Inflammatory macrophage treated with lipopolysaccharide for 4 hours (primary cell): ENCODE data around the gene TMEM50A.
A peak's percentile ranks its signal among the peaks of the same experiment; 100 is the strongest.
"Not testable (repeated sequence)": the region's sequence is repeated elsewhere in the genome, so short reads cannot be mapped to it uniquely, and the experiment has no call there.

Source experiments
- DNase-seq: peaks from one replicate; pipeline ENCODE4 v3.0.0-alpha.2; 2020

Gene TMEM50A

DNA sequence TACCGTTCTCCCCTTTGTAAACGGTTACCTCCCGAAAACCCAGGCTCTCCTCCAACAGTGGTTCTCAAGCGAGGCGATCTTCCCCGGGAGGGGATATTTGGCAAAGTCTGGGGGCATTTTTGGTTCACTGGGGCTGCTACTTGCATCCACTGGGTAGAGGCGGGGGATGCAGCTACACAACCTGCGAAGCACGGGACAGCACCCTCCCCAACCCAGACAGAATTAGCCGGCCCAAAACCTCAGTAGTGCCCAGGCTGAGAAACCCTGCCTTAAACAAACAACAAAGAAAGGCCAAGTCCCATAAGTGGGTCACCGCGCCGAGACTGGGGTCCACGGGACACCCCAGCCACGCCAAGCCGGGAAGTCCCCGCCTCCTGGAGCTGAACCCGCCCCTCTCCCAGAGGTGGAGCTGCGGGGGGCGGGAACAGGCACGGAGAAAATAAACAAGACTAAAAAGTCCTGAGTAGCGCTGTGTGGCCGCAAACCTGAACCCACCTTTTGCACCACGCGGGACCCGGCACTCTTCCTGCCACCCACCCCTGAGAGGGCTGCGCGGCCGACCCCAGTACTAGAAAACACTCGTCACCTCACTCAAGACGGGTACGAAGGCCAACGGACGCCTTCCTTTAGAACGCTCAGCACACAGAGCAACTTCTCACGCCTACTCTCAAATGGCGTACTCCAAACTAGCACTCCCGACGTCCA lies 499 bp upstream of the TMEM50A start:
- not testable (repeated sequence) for DNase-seq

DNA sequence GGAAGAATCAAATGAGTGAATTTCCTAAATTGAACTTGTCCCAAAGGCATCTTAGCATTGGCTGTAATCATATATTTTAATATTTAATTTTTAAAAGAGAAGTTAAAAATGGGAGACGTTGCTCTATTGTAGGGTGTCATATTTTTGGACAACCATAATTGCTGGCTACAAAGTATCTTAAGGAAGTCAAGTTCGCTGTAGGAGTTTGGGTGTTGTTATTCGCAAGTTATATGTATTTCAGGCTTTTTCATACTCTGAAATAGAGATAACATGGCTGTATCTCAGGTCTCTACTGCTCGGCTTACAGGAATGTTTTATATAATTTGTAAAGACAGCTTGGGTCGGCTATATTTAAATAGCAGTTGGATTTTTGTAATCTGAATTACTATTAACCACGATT lies 852 bp downstream of the TMEM50A start:
- DNase-seq: no peak

DNA sequence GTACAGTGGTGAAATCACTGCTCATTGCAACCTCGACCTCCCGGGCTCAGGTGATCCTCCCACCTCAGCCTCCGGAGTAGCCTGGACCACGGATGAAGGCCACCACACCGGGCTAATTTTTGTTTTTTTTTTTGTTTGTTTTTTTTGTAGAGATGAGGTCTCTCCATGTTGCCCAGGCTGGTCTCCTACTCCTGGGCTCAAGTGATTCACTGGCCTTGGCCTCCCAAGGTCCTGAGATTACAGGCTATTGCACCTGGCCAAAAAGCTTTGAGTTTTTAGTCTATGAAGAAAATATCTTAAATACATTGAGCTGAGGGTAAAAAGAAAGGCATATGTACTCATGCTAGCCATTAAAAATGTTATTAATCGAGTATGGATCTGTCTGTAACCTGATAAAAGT lies 3.6 kb downstream of the TMEM50A start:
- no peak for DNase-seq

DNA sequence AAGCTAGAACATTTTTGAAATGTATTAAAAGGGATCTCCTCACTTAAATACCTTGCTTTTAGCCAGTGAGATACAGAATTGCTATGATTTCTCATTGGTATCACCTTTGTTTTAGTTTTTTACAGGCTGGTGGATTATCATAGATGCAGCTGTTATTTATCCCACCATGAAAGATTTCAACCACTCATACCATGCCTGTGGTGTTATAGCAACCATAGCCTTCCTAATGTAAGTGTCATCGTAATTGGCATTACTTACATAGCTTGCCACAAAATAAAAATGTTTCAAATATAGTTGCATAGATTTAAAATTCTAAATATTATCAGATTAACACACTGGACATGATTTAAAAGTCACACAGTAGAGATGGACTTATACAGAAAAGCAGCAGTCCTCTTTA lies 4.7 kb downstream of the TMEM50A start:
- DNase-seq: no peak

DNA sequence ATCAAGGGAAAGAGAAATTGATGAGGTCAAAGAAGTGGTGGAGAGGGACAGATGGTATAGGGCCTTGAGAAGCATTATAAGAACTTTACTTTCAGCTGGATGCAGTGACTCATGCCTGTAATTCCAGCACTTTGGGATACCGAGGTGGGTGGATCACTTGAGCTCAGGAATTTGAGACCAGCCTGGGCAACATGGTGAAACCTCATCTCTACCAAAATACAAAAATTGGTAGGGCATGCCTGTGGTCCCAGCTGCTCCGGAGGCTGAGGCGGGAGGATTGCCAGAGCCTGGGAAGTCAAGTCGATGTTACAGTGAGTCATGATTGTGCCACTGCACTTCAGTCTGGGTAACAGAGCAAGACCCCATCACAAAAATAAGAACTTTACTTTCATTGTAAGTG lies 5.7 kb downstream of the TMEM50A start:
- no peak for DNase-seq

DNA sequence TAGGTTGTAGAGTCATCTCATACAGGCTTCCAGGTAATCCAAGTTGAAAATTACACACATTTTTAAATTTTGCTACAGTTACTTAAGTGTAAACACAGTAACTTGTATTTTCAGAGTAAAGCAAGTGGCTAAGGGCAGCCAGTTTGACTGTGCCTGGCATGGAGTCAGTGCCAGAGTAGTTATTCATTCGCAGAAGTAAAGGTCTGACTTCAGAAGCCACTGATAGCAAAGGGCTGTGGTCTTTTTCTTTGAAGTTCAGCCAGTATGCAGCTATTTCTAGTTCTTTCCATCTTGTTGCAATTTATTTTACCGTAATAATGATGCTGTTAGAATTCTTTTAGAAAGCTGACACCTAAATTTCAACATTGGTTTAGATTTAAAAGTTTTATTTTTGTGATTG lies 9.4 kb downstream of the TMEM50A start:
- no peak for DNase-seq

DNA sequence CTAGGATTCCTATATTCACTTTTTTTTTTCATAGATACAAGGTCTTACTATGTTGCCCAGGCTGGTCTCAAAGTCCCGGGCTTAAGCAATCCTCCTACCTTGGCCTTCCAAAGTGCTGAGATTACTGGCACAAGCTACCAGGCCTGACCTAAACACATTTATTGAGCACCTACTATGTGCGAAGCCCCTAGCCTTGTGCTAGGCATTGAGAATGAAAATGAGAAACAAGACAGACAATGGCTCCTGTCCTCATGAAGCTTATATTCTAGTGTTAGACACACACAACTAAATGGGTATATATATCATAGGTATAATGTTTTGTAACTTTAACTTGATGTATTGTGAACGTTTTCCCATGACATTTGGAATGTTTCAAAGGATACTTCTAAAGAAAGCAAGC lies 11.5 kb downstream of the TMEM50A start:
- DNase-seq: no peak

DNA sequence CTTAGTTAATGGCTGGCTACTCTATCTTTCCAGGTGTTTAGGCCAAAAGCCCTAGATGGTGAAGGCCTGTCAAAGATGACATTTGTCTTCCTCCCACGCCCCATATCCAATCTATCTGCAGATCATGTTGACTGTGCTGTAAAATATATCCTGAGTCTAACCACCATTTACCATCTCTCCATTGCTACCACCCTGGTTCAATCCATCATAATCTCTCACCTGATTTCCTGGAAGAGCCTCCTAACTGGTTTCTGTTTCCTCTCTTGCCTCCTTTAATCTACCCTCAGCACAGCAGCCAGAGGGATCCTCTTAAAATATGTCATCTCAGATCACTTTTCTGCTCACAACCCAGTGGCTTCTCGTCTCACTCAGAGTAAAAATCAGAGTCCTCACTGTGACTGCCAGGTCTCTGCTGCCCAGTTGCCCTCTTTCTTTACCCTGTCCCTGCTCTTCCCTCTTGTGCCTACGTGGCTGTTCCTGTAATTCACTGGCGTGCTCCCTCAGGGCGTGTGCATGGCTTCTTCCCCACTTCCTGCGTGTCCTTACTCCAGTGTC lies 17.8 kb downstream of the TMEM50A start:
- DNase-seq: no peak

DNA sequence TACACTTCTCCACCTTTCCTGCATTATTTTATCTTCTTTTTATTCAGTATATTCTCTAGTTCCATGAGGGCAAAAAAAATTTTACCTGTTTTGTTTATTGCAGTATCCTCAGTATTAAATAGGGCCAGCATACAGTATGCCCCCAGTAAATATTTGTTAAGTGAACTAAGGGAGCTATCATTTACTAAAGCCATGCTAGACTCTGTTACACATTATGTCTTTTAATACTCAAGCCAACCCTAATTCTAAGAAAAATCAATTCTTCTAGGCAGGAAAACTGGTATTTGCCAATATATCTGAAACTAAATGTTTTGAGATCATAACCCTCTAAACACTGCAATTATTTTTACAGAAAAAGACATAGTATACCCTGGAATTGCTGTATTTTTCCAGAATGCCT lies 18.3 kb downstream of the TMEM50A start:
- no peak for DNase-seq

DNA sequence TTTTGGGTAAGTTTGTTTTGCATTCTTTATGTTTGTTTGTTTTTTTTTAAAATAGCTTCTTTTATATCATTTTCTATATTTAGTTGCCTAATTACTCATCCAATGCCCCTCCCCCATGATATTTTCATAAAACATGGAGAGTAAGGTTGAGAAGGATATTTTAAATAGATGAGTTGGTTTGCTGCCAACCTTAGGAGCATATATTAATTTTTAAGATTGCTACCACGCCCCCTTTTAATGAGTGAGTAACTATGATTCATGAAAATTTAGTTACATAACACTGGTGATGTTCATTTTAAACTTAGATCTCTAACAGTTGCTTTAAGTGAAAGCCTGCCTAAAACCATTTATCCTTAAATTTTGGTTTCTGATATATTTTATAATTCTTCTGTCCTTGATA lies 18.7 kb downstream of the TMEM50A start:
- DNase-seq: no peak

DNA sequence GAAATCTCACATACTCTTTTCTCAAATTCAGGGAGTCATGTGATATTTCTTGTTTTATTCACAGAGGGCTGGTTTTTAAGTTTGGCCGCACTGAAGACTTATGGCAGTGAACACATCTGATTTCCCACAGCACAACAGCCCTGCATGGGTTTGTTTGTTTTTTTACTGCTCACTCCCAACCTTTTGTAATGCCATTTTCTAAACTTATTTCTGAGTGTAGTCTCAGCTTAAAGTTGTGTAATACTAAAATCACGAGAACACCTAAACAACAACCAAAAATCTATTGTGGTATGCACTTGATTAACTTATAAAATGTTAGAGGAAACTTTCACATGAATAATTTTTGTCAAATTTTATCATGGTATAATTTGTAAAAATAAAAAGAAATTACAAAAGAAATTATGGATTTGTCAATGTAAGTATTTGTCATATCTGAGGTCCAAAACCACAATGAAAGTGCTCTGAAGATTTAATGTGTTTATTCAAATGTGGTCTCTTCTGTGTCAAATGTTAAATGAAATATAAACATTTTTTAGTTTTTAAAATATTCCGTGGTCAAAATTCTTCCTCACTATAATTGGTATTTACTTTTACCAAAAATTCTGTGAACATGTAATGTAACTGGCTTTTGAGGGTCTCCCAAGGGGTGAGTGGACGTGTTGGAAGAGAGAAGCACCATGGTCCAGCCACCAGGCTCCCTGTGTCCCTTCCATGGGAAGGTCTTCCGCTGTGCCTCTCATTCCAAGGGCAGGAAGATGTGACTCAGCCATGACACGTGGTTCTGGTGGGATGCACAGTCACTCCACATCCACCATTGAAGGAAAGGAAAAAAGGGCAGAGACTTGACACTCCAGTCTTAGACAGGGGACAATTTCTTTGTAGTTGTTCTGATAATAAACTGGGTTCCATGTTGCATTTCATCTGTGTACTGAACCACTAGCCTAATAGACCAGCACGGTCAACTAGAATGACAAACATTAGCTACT lies 22.8 kb downstream of the TMEM50A start:
- DNase-seq: no peak

DNA sequence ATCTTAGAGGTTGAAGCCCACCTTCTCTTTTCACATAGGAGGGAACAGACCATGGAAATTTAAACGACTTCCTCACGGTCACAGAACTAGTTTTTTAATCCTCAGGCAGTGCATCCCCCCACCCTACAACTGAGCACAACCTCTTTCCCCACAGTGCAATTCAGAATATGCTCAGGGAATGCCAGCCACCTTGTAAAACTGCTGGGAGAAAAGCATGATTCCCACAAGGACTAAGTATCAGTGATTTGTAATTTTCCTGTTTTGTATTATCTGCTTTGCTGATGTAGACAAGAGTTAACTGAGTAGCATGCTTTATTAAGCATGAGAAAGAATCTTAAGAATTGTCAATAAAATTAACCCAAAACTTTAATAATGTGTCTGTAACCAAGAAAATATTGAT lies 23.8 kb downstream of the TMEM50A start:
- DNase-seq: no peak

DNA sequence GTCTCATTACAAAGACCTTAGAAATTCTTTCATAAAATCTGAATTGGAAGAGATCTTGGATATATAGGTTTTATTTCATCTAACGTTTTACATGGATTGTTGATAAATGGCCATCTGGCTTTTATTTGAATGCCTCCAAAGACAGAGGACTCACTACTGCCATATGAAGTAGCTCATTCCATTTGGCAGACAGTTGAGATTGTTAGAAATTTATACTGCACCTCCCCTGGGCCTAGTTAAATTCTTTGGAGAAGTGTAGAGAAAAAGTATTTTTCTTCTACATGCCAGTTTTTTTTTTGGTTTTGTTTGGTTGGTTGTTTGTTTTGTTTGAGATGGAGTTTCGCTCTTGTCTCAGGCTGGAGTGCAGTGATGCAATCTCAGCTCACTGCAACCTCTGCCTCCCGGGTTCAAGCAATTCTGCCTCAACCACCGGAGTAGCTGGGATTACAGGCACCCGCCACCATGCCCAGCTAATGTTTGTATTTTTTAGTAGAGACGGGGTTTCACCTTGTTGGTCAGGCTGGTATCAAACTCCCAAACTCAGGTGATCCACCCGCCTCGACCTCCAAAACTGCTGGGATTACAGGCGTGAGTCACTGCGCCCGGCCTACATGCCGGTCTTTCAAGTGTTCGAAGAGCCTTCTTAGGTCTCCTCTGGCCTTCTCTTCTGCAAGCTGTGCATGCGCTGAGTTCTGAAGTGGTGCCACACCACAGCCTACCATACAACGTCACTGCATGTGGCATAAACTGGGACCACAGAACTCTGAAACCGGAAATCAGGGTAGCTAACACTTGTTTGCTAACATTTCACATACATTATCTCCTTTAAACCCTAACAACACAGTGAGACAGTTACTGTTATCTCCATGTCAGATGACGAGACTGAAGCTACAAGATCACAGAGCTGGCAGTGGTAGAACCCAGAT lies 24.8 kb downstream of the TMEM50A start:
- DNase-seq: not testable (repeated sequence)

DNA sequence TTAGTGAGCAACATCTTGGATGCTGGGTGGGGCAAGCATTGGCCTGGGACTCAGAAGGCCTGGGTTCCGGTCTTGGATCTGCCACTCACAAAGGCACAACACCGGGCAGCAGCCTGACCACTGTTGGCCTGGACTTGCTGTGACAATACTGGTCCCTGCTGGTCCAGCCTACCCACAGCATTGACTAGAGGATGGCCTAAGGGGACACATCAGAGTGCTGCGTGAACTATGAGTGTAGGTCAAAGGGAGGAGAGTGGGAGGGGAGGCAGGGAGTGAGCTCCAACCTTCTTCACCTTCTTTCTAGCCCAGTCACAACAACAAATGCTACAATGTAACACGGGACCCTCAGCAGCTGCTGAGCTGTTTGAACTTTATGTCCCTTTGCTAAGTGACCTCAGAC lies 31.1 kb downstream of the TMEM50A start:
- peak; percentile 33 for DNase-seq

DNA sequence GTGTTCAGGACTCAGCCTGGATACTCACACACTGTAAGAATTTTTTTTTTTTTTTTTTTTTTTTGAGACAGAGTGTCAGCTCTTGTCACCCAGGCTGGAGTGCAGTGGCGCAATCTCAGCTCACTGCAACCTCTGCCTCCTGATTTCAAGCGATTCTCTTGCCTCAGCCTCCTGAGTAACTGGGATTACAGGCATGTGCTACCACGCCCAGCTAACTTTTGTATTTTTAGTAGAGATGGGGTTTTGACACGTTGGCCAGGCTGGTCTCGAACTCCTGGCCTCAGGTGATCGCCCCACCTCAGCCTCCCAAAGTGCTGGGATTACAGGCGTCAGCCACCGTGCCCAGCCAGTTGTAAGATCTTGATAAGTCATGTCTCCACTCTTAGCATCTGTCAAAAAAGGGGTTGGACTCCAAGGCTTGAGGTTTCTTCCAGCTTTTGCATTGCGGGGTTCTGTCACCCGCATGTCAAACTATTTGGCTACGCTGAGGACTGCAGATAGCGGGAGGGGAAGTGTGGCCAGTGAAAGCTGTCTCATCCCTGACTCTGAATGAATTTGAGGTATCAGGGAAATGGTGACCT lies 31.6 kb downstream of the TMEM50A start:
- DNase-seq: peak; percentile 65

DNA sequence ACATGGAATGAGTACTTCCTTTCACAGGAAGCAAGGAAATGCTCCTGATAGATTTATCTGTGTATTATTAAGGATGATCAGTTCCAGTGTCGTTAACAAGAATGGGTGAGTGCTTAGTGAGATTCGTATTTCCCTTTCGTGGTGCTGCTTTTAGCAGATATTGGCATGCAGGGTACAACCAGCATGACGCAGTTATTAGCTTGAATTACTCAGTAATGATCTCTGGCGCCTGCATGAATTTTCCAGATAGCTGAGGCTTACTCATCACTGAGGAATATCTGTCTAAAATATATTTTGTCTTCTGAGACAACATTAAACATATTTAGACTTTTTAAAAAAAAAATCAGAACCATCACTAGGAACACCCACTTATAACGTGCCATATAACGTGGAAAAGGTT lies 33.6 kb downstream of the TMEM50A start:
- not testable (repeated sequence) for DNase-seq

DNA sequence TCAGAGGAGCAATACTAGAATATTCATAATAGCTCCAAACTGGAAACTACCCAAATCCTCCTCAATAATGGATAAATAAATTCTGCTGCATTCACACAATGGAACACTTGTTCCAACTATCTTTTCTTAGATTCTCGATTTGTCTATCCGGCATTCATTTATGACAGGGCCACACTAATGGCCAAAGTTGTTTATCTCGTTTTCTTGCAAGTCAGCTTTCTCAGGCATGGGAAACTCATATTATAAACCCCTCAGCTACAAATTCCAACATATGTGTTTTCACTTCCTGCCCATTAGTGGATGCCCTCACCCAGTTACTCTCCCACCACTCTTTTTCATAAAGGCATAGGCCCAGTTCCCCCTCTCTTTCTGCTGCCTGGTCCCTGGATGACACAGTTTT lies 40.2 kb downstream of the TMEM50A start:
- not testable (repeated sequence) for DNase-seq

DNA sequence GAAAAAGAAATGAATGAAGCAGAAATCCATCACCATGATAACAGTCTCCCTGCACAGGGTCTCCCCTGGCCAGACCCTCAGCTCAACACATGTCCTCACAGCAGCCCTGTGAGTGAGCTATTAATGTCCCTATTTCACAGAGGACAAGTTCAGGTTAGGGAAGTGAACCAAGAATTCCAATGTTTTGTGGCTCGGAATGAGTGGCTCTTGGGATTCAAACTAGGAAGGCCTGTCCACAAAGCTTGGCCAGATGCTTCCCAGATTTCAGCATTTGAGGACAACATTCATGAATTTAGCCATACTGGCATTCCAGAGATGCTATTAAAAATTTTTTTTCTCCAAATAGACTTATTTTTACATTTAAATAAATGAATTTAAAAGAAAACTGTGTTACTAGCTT lies 44.4 kb downstream of the TMEM50A start:
- DNase-seq: not testable (repeated sequence)

DNA sequence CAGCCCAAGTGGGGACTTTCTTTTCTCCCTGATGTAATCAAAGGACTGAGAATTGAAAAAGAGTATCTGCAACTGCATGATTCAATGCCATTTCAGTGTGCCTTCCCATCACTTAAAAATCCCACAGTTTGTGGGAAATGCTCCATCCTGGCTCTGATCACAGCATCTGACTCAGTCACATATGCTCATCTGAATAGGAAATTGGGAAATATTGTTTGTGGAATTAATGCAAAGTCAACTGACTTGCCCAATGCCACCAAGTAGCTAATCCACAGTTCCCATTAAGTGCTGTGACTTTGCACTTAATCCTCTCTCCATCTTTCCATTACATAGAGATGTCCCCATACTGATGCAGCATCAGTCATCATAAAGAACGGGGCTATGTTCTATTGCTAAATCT lies 45.0 kb downstream of the TMEM50A start:
- DNase-seq: peak; percentile 96

DNA sequence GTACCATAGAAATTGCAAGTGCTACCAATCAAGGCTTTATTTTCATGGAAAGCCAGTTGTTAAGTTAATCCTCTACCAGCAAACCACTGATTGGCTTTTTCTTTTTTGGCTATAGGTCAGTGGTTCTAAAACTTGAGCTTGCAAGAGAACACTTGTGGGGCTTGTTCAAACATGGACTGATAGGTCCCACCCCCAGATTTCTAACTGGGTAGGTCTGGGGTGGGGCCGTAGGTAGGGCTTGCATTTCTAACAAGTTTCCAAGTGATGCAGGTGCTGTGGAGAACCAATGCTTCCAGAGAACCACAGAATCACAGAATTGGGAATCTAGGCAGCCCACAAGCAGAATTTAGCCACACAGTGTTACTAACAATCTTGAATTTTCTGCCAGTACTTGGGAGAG lies 45.7 kb downstream of the TMEM50A start:
- DNase-seq: not testable (repeated sequence)

DNA sequence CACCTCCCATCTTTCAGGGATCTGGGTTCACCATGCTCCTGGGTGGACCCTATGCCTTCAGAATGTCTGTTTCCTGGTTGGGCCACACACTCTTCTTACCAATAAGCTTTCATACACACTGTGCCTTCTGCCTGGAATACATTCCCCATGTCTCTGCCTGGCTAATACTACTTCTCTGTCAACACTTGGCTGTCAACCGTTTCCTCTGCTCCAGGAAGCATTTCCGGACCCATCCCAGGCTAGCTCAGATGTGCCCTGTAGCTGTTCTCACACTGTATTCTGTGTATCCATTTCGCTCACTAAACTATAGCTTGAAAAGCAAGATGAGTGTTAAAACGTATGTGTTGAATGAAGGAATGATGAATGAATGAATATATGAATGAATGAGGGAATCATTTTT lies 49.0 kb downstream of the TMEM50A start:
- not testable (repeated sequence) for DNase-seq

DNA sequence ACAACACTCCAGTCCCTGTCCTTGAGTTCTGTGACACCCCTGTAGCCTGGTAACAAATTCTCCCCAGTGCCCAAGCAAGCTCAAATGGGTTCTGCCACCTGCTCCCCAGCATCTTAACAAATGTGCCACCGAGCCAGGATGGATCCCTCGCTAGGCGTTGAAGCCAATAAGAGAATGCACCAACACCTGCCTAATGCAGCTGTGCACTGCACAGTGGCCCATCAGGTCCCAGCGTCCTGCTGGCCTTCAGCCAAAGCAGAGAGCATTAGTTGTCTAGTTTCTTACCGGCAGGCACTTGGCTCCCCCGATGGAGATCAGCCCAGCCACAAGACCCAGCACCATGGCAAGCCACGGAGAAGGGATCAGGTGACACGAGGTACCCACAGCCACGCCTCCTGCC lies 50.6 kb downstream of the TMEM50A start:
- not testable (repeated sequence) for DNase-seq
